PC-3 (cell line): ENCODE measurements around the gene OR10AD1. TPM values are rescaled to one million over a fixed set of nuclear protein-coding genes. Genes with fewer than 3 reads are reported as not detected.

Source experiments
- ATAC-seq: fragments of 200-7000 bp; cut with Tn5 transposase; 2 replicates; pipeline ENCODE4 v1.9.1; 2020; ENCODE audit warnings: mild to moderate bottlenecking, moderate library complexity
- Bru-seq: library from RNA; stranded (reverse); fragments of 400-500 nt; gene quantifications from one replicate; lab custom pipeline; 2021; lab: Mats Ljungman, UMichigan
- BruChase-seq, 2 experiments: library from RNA; stranded (reverse); fragments of 400-500 nt; gene quantifications; one replicate each; lab custom pipeline; 2021; lab: Mats Ljungman, UMichigan
- BruUV-seq: library from RNA; stranded (reverse); fragments of 400-500 nt; replicated peaks from 2 replicates; lab custom pipeline; 2021; lab: Mats Ljungman, UMichigan
- CTCF ChIA-PET: fragments of 300-600 bp; sonication (Branson Sonifier 250); formaldehyde crosslinking; loops from one replicate; lab custom pipeline; 2022; ENCODE audit warnings: antibody characterized with exemption; lab: Charles Lee
- POLR2A ChIA-PET: fragments of 300-600 bp; sonication (Branson Sonifier 250); formaldehyde crosslinking; loops from one replicate; lab custom pipeline; 2022; ENCODE audit warnings: antibody characterized with exemption; ENCODE audit not compliant: unreplicated experiment; lab: Charles Lee
- DNase-seq: peaks from one replicate; pipeline ENCODE4 v3.0.0-alpha.2; 2015
- H2AFZ ChIP-seq: fragments of 300-600 bp; sonication (generic); 2 replicates; pipeline ENCODE4 v1.6.0; 2016; ENCODE audit warnings: antibody characterized with exemption, low read length
- H3F3A ChIP-seq: fragments of 300-600 bp; sonication (generic); one replicate; pipeline ENCODE4 v1.6.0; 2017; ENCODE audit warnings: antibody characterized with exemption, low read length, control low read depth, mild to moderate bottlenecking; ENCODE audit not compliant: unreplicated experiment
- H3K27ac ChIP-seq: fragments of 300-600 bp; sonication (generic); 2 replicates; pipeline ENCODE4 v1.5.1; 2016; ENCODE audit warnings: mild to moderate bottlenecking, low read length
- H3K27me3 ChIP-seq: fragments of 300-600 bp; sonication (generic); 2 replicates; pipeline ENCODE4 v1.6.1; 2016; ENCODE audit warnings: low read length, mixed read lengths
- H3K36me3 ChIP-seq: fragments of 300-600 bp; sonication (generic); 2 replicates; pipeline ENCODE4 v1.6.1; 2016; ENCODE audit warnings: low read depth, mixed run types, low read length, mixed read lengths
- H3K4me1 ChIP-seq: fragments of 300-600 bp; sonication (generic); 2 replicates; pipeline ENCODE4 v1.5.1; 2016; ENCODE audit warnings: low read length; ENCODE audit not compliant: insufficient read depth
- H3K4me2 ChIP-seq: fragments of 300-600 bp; sonication (generic); 2 replicates; pipeline ENCODE4 v1.6.0; 2016; ENCODE audit warnings: low read length
- H3K4me3 ChIP-seq: fragments of 300-600 bp; sonication (generic); 2 replicates; pipeline ENCODE4 v1.5.1; 2016; ENCODE audit warnings: mild to moderate bottlenecking, low read length, mixed read lengths
- H3K79me2 ChIP-seq: fragments of 300-600 bp; sonication (generic); 2 replicates; pipeline ENCODE4 v1.6.1; 2017; ENCODE audit warnings: low read length, mixed read lengths
- H3K9ac ChIP-seq: fragments of 300-600 bp; sonication (generic); 2 replicates; pipeline ENCODE4 v1.6.0; 2016; ENCODE audit warnings: mild to moderate bottlenecking, low read length
- H3K9me2 ChIP-seq: fragments of 300-600 bp; sonication (generic); replicated peaks from 2 replicates; pipeline ENCODE4 v1.6.1; 2016; ENCODE audit warnings: mixed run types, low read length, mixed read lengths
- H3K9me3 ChIP-seq: fragments of 300-600 bp; sonication (generic); 2 replicates; pipeline ENCODE4 v1.6.1; 2016; ENCODE audit warnings: low read length, mixed read lengths
- H4K20me1 ChIP-seq: fragments of 300-600 bp; sonication (generic); 2 replicates; pipeline ENCODE4 v1.6.1; 2016; ENCODE audit warnings: low read length, mixed read lengths
- EZH2 ChIP-seq: fragments of 300-600 bp; sonication (generic); IDR thresholded peaks from one replicate; pipeline ENCODE4 v1.6.1; 2017; ENCODE audit warnings: antibody characterized with exemption, mild to moderate bottlenecking, low read length; ENCODE audit not compliant: unreplicated experiment
- EZH2phosphoT487 ChIP-seq: fragments of 300-600 bp; sonication (generic); IDR thresholded peaks from 2 replicates; pipeline ENCODE4 v1.6.1; 2018; ENCODE audit warnings: mild to moderate bottlenecking, antibody characterized with exemption, low read length, borderline replicate concordance
- intact Hi-C: fragments of 100-400 bp; cut with micrococcal nuclease; formaldehyde crosslinking; loops from 2 replicates; pipeline ENCODE4 v1.9.0; 2023
- long read RNA-seq: library from polyadenylated mRNA; unstranded; transcript quantifications from one replicate; pipeline ENCODE4 v2.0.0, GENCODE V29; 2021; ENCODE audit not compliant: unreplicated experiment
- total RNA-seq: library from RNA; depleted of rRNA; stranded (reverse); fragments of >200 nt; gene quantifications from 2 replicates; pipeline ENCODE4 v1.2.3, GENCODE V29; 2014; rRNA removed
- TF ChIP-seq, protein P1 (sequence below): fragments of 300-600 bp; sonication (generic); conservative IDR thresholded peaks from 2 replicates; pipeline ENCODE4 v1.5.1; 2017; ENCODE audit warnings: antibody characterized with exemption, low read depth, mild to moderate bottlenecking, low read length

OR10AD1 gene, protein sequence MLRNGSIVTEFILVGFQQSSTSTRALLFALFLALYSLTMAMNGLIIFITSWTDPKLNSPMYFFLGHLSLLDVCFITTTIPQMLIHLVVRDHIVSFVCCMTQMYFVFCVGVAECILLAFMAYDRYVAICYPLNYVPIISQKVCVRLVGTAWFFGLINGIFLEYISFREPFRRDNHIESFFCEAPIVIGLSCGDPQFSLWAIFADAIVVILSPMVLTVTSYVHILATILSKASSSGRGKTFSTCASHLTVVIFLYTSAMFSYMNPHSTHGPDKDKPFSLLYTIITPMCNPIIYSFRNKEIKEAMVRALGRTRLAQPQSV
- total RNA-seq (not detected in 2 replicates), Bru-seq, nascent RNA (not detected), BruChase-seq, experiment 1, labeled RNA remaining after a 6-hour chase (not detected), BruChase-seq, experiment 2, labeled RNA remaining after a 2-hour chase (not detected)
- long read RNA-seq = 0 reads

DNA sequence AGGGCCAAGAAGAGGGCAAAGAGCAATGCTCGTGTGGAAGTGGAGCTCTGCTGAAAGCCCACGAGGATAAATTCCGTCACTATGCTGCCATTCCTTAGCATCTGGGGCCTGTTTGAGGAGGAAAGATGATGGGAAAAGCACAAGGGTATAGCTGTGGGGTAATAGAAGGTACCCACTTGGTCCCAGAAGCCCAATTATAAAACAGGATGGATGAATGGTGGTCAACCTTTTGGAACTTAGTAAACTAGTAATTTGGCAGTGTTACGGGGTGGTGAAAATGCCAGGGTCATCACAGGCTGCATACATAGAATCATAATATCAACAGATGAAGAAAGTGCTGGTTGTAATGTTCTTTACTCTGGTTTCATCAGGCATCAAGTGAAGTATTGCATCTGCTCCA is at the start of gene OR10AD1:
Gene OR10AD1 (minus strand): TSS at position 101 of the 400 bp plus-strand sequence. CDS start 0 bp downstream, at position 101.
- H3K79me2 ChIP-seq = no peaks in the 10 kb centered on the region
- no peak for ATAC-seq

DNA sequence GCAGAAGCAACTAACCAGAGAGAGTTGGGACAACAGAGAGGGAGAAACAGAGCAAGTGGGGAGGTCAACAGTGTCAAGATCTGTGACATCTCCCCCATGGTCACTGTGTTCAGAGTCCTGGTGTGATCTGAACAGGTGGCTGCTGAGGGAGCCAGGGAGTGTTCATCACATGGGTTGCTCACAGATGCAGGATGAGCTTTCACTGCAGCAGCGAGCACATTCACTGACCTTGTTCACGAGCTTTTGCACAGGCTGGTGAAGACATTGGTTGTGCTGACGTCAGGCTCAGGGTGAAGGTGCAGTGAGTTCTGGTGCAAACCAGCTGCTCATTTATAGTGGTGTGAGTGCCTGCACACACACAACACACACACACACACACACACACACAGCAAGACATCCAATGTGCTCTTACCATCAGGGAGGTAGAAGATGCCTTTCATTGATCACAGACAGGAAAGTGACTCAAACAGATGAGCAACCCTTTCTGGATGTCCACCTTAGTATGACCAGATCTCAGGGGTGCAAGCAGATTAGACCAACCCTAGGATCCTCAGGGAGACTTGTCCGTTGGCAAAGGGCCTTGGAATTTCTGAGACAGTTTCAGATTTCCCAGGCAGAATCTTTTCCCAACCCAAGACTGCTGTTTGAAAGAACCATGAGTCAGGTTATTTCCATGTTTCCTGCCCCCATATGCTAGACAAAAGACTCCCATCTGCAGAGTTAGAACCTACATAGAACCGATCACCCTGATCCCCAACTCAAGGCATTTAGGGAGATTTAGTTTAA is 44.3 kb upstream of the OR10AD1 start:
- Histone ChIP-seq H2AFZ (no peak overlapping the region), H3K36me3 (no peaks in the 10 kb centered on the region), H3F3A (no peaks in the 10 kb centered on the region), H3K27ac (no peak overlapping the region), H3K9me3 (no peaks in the 10 kb centered on the region), H3K79me2 (no peaks in the 10 kb centered on the region), H4K20me1 (no peaks in the 10 kb centered on the region), H3K4me1 (no peaks in the 10 kb centered on the region), H3K9me2 (no peaks in the 10 kb centered on the region), H3K4me2 (no peak overlapping the region), H3K9ac (no peak overlapping the region), H3K4me3 (no peak overlapping the region), H3K27me3 (peaks cover 50% of the 10 kb centered on the region)
- intact Hi-C loops = no loop called here
- TF ChIP-seq EZH2phosphoT487 (no peak), EZH2 (no peak)
- TF ChIP-seq, protein P1, sequence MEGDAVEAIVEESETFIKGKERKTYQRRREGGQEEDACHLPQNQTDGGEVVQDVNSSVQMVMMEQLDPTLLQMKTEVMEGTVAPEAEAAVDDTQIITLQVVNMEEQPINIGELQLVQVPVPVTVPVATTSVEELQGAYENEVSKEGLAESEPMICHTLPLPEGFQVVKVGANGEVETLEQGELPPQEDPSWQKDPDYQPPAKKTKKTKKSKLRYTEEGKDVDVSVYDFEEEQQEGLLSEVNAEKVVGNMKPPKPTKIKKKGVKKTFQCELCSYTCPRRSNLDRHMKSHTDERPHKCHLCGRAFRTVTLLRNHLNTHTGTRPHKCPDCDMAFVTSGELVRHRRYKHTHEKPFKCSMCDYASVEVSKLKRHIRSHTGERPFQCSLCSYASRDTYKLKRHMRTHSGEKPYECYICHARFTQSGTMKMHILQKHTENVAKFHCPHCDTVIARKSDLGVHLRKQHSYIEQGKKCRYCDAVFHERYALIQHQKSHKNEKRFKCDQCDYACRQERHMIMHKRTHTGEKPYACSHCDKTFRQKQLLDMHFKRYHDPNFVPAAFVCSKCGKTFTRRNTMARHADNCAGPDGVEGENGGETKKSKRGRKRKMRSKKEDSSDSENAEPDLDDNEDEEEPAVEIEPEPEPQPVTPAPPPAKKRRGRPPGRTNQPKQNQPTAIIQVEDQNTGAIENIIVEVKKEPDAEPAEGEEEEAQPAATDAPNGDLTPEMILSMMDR = no peak
- ChIA-PET CTCF (no interaction called here), POLR2A (no interaction called here)
- no TSS peak for BruUV-seq
- no peak for ATAC-seq
- DNase-seq = no peak

More for the DNA sequence above, at the start of gene OR10AD1:
- H3K9me2 ChIP-seq = no peaks in the 10 kb centered on the region
- H3K4me3 ChIP-seq = no peak within 1 kb of the TSS
- no peak within 1 kb of the TSS for H3K9ac ChIP-seq
- ChIA-PET CTCF (no interaction called here), POLR2A (no interaction called here)
- TF ChIP-seq EZH2phosphoT487 (no peak), EZH2 (no peak)
- TF ChIP-seq, protein P1 = no peak
- BruUV-seq = no TSS peak
- intact Hi-C loops = no loop called here
- H2AFZ ChIP-seq = no peak within 1 kb of the TSS
- no peak within 1 kb of the TSS for H3K27ac ChIP-seq
- H3K36me3 ChIP-seq = no peaks in the 10 kb centered on the region
- H3K4me1 ChIP-seq = no peaks in the 10 kb centered on the region; the same call in 1 of the 2 replicates
- H3K4me2 ChIP-seq = no peak within 1 kb of the TSS
- H3K27me3 ChIP-seq = peaks cover 31% of the 10 kb centered on the region
- no peak for DNase-seq
- no peaks in the 10 kb centered on the region for H4K20me1 ChIP-seq
- no peaks in the 10 kb centered on the region for H3K9me3 ChIP-seq
- H3F3A ChIP-seq = no peaks in the 10 kb centered on the region
